ENCODE measurements around the gene ZNF514. TPM values are rescaled to one million over a fixed set of nuclear protein-coding genes. Genes with fewer than 3 reads are reported as not detected.
"Not testable (repeated sequence)": the region's sequence is repeated elsewhere in the genome, so short reads cannot be mapped to it uniquely, and the experiment has no call there.

ZNF514 gene
- total RNA-seq, 4 donors from 2014 or later, result 4.9 to 23.8 (median 6.9) TPM

DNA sequence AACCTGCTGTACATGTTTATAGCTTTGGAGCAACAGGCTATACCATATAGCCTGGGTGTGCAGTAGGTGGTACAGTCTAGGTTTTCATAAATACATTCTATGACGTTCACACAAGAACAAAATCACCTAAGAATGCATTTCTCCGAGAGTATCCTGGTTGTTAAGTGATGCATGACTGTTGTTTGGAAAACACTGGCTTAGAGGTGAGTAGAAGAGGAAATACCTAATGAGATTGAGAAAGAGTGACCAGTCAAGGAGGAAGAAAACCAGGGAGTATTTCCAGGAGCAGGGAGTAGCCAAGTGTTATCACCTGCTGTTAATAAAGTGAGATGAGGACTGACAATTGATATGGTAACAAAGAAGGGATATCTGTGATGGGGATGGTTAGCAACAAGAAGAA is 44.7 kb upstream of the ZNF514 start:
- Histone ChIP-seq H3K36me3 (peaks cover 0 to 7% (median 0%) of the 10 kb centered on the region in 3 donors), H3K27me3 (no peaks in the 10 kb centered on the region), H3K27ac (no peak overlapping the region), H3K4me3 (no peak overlapping the region), H3K9me3 (peaks cover 0 to 7% (median 0%) of the 10 kb centered on the region in 3 donors), H3K4me1 (peaks cover 0 to 28% (median 12%) of the 10 kb centered on the region in 3 donors)
- intact Hi-C loops (cut with DNase I), result no loop called here
- WGBS, 2 donors, result 77 to 79% methylated on average over 2 of the region's 2 CpGs
- DNase-seq, result no peak
- TF ChIP-seq, protein P1, sequence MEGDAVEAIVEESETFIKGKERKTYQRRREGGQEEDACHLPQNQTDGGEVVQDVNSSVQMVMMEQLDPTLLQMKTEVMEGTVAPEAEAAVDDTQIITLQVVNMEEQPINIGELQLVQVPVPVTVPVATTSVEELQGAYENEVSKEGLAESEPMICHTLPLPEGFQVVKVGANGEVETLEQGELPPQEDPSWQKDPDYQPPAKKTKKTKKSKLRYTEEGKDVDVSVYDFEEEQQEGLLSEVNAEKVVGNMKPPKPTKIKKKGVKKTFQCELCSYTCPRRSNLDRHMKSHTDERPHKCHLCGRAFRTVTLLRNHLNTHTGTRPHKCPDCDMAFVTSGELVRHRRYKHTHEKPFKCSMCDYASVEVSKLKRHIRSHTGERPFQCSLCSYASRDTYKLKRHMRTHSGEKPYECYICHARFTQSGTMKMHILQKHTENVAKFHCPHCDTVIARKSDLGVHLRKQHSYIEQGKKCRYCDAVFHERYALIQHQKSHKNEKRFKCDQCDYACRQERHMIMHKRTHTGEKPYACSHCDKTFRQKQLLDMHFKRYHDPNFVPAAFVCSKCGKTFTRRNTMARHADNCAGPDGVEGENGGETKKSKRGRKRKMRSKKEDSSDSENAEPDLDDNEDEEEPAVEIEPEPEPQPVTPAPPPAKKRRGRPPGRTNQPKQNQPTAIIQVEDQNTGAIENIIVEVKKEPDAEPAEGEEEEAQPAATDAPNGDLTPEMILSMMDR (IDR thresholded peaks at IDR 0.05), result no peak
- TF ChIP-seq POLR2A (IDR thresholded peaks at IDR 0.05), result no peak

GRCh38 chr2:95203911-95204310 is 44.3 kb upstream of the ZNF514 start:
- intact Hi-C loops (cut with DNase I), result no loop called here
- 83 to 84% methylated on average over 4 of the region's 4 CpGs for WGBS, 2 donors

DNA sequence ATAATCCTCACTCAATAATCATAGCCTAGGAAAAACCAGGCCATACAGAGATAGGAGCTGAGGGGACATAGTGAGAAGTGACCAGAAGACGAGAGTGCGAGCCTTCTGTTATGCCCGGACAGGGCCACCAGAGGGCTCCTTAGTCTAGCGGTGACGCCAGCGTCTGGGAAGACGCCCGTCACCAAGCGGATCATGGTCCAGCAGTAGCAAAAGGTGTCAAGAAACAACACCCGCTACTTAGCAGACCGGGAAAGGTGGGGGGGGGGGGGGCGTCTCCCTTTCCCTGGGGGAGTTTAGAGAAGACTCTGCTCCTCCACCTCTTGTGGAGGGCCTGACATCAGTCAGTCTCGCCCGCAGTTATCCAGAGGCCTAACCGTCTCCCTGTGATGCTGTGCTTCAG is 33.3 kb upstream of the ZNF514 start:
- H3K36me3 ChIP-seq; intact Hi-C loops (cut with DNase I); H3K9me3 ChIP-seq; H3K4me1 ChIP-seq; DNase-seq; H3K27ac ChIP-seq; H3K4me3 ChIP-seq: not testable (repeated sequence)
- WGBS, 2 donors, result 1 to 2% methylated on average over 9 to 11 of the region's 15 CpGs
- peaks cover 0 to 12% (median 0%) of the 10 kb centered on the region in 4 donors for H3K27me3 ChIP-seq
- TF ChIP-seq, protein P1 (IDR thresholded peaks at IDR 0.05), result peak; percentile 34 to 71 (median 60)

More at GRCh38 chr2:95203911-95204310, 44.3 kb upstream of the ZNF514 start:
- H3K27ac ChIP-seq, result no peak overlapping the region
- no peak for TF ChIP-seq POLR2A (IDR thresholded peaks at IDR 0.05)
- TF ChIP-seq, protein P1 (IDR thresholded peaks at IDR 0.05), result no peak
- peaks cover 0 to 28% (median 12%) of the 10 kb centered on the region in 3 donors for H3K4me1 ChIP-seq
- peaks cover 0 to 3% (median 0%) of the 10 kb centered on the region in 3 donors for H3K36me3 ChIP-seq
- H3K4me3 ChIP-seq, result no peak overlapping the region
- H3K27me3 ChIP-seq, result no peaks in the 10 kb centered on the region
- H3K9me3 ChIP-seq, result peaks cover 0 to 2% (median 0%) of the 10 kb centered on the region in 3 donors
- no peak for DNase-seq

GRCh38 chr2:95185973-95186372 is 26.3 kb upstream of the ZNF514 start:
- intact Hi-C loops (cut with DNase I), result no loop called here
- WGBS, 2 donors, result 72 to 81% methylated on average over 2 of the region's 2 CpGs
- DNase-seq, result no peak
- Histone ChIP-seq H3K27ac (no peak overlapping the region), H3K4me1 (no peaks in the 10 kb centered on the region), H3K4me3 (no peak overlapping the region), H3K27me3 (peaks cover 0 to under 1% (median 0%) of the 10 kb centered on the region in 4 donors), H3K9me3 (peaks cover 0 to 13% (median 9%) of the 10 kb centered on the region in 3 donors), H3K36me3 (peaks cover 9 to 29% (median 16%) of the 10 kb centered on the region in 3 donors)
- TF ChIP-seq, protein P1 (IDR thresholded peaks at IDR 0.05), result no peak
- no peak for TF ChIP-seq POLR2A (IDR thresholded peaks at IDR 0.05)

DNA sequence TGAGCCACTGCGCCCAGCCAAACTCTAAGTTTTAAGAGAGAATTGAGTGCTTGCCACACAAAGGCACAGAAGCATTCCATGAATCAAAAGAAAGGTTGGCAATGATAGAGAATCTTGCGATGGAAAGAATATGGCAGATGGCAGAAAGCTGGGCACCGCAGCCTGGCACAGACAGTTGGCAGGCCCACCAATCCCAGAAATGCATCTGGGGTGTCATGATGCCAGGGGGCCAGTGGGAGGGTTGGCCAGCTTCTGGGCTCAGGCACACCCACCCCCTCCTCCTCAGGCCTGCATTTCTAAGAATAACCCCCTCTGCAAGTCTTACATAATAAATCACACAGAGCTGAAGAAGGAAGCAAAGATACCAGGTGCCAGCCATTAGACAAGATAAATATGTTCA is 25.5 kb upstream of the ZNF514 start:
- intact Hi-C loops (cut with DNase I), result no loop called here
- 92 to 94% methylated on average over 2 to 3 of the region's 3 CpGs for WGBS, 2 donors
- H3K4me3 ChIP-seq, result no peak overlapping the region

More for the DNA sequence above, 25.5 kb upstream of the ZNF514 start:
- no peak for TF ChIP-seq POLR2A (IDR thresholded peaks at IDR 0.05)
- TF ChIP-seq, protein P1 (IDR thresholded peaks at IDR 0.05), result no peak
- no peaks in the 10 kb centered on the region for H3K27me3 ChIP-seq
- no peak for DNase-seq
- peaks cover 16 to 36% (median 24%) of the 10 kb centered on the region in 3 donors for H3K36me3 ChIP-seq
- no peak overlapping the region for H3K27ac ChIP-seq
- peaks cover 0 to 18% (median 9%) of the 10 kb centered on the region in 3 donors for H3K9me3 ChIP-seq
- no peaks in the 10 kb centered on the region for H3K4me1 ChIP-seq
